ENCODE results near the gene NIPAL4.

- no peak for TF ChIP-seq CTCF (tag by site-specific recombination; IDR thresholded peaks at IDR 0.05)
- TF ChIP-seq, protein P1, sequence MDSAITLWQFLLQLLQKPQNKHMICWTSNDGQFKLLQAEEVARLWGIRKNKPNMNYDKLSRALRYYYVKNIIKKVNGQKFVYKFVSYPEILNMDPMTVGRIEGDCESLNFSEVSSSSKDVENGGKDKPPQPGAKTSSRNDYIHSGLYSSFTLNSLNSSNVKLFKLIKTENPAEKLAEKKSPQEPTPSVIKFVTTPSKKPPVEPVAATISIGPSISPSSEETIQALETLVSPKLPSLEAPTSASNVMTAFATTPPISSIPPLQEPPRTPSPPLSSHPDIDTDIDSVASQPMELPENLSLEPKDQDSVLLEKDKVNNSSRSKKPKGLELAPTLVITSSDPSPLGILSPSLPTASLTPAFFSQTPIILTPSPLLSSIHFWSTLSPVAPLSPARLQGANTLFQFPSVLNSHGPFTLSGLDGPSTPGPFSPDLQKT (IDR thresholded peaks at IDR 0.05; ENCODE audit: borderline replicate concordance, low read depth, low read length) = no peak
- no peak for TF ChIP-seq SALL2 (tag by site-specific recombination; IDR thresholded peaks at IDR 0.05; ENCODE audit: borderline replicate concordance)
Observed at GRCh38 chr5:157481265-157481664, 21.3 kb downstream of the NIPAL4 start.
